GM21717 (cell line): ENCODE results near the gene SSRP1.

Source experiments
- ATAC-seq: cut with Tn5 transposase; IDR thresholded peaks from one replicate; pipeline ENCODE4 v1.9.1; 2021; ENCODE audit warnings: mild to moderate bottlenecking, moderate library complexity; ENCODE audit not compliant: unreplicated experiment

SSRP1 gene

GRCh38 chr11:57318178-57318577 is 17.5 kb downstream of the SSRP1 start:
- ATAC-seq: no peak

GRCh38 chr11:57316017-57316416 is 19.7 kb downstream of the SSRP1 start:
- ATAC-seq: no peak

GRCh38 chr11:57315491-57315890 is 20.2 kb downstream of the SSRP1 start:
- no peak for ATAC-seq

- ATAC-seq: no peak
Measured at GRCh38 chr11:57314221-57314973, 21.3 kb downstream of the SSRP1 start.

GRCh38 chr11:57313788-57314135 is 21.9 kb downstream of the SSRP1 start:
- ATAC-seq: no peak

GRCh38 chr11:57313071-57313787 is 22.5 kb downstream of the SSRP1 start:
- no peak for ATAC-seq

- ATAC-seq: no peak
Measured at GRCh38 chr11:57312511-57313021, 23.1 kb downstream of the SSRP1 start.

- peak; percentile 98 for ATAC-seq
Measured at GRCh38 chr11:57311109-57311936, 24.4 kb downstream of the SSRP1 start.

GRCh38 chr11:57310630-57311086 is 25.0 kb downstream of the SSRP1 start:
- ATAC-seq: no peak

GRCh38 chr11:57310091-57310490 is 25.6 kb downstream of the SSRP1 start:
- no peak for ATAC-seq

- ATAC-seq: no peak
Measured at GRCh38 chr11:57309106-57310059, 26.3 kb downstream of the SSRP1 start.

- no peak for ATAC-seq
Measured at GRCh38 chr11:57308426-57309060, 27.1 kb downstream of the SSRP1 start.

GRCh38 chr11:57307666-57308270 is 27.9 kb downstream of the SSRP1 start:
- no peak for ATAC-seq

GRCh38 chr11:57306940-57307565 is 28.6 kb downstream of the SSRP1 start:
- ATAC-seq: no peak

GRCh38 chr11:57306161-57306876 is 29.4 kb downstream of the SSRP1 start:
- no peak for ATAC-seq

GRCh38 chr11:57305523-57305922 is 30.2 kb downstream of the SSRP1 start:
- ATAC-seq: no peak

GRCh38 chr11:57303990-57304579 is 31.6 kb downstream of the SSRP1 start:
- ATAC-seq: no peak
